Gastroesophageal sphincter (tissue), 4 donors: ENCODE measurements around the gene UBE4A. TPM values are rescaled to one million over a fixed set of nuclear protein-coding genes. Genes with fewer than 3 reads are reported as not detected.

Experiments
- ATAC-seq: fragments of 150-250 bp; one replicate; pipeline ENCODE4 v1.9.1; 2016; ENCODE audit warnings: mild to moderate bottlenecking, moderate library complexity
- H3K27ac ChIP-seq, 4 donors: fragments of 200-600 bp; sonication (generic) in 3 of 4; 1 replicate in 3 of 4; 2 replicates in 1 of 4; pipeline ENCODE4 v1.5.1; 2016 to 2019
- H3K27me3 ChIP-seq: fragments of 200-600 bp; sonication (generic); one replicate; pipeline ENCODE4 v1.5.1; 2019
- H3K36me3 ChIP-seq, 2 donors: fragments of 200-600 bp; sonication (generic); one replicate each; pipeline ENCODE4 v1.5.1; 2019; ENCODE audit warnings: control low read depth in 1 of 2
- H3K4me1 ChIP-seq, 3 donors: fragments of 200-600 bp; sonication (generic); 1 replicate in 2 of 3; 2 replicates in 1 of 3; pipeline ENCODE4 v1.5.1; 2016 to 2019; ENCODE audit warnings: control low read depth in 2 of 3
- H3K4me3 ChIP-seq, 2 donors: fragments of 200-600 bp; sonication (generic); one replicate each; pipeline ENCODE4 v1.5.1; 2019; ENCODE audit warnings: mild to moderate bottlenecking in 1 of 2, moderate library complexity in 1 of 2
- H3K9me3 ChIP-seq, 3 donors: fragments of 200-600 bp; sonication (generic); one replicate each; pipeline ENCODE4 v1.5.1; 2017 to 2019; ENCODE audit warnings: control low read depth in 2 of 3
- CTCF ChIP-seq, 4 experiments: fragments of 200-600 bp in 2 of 4; fragments of 450-650 bp in 2 of 4; sonication (generic) in 1 of 4; IDR thresholded peaks; one replicate each; pipeline ENCODE4 v1.5.1; 2017 to 2019; ENCODE audit warnings: antibody characterized with exemption in 4 of 4, mild to moderate bottlenecking in 2 of 4, moderate library complexity in 2 of 4
- EP300 ChIP-seq: sonication (generic); formaldehyde crosslinking; IDR thresholded peaks from one replicate; pipeline ENCODE4 v1.6.1; 2017; ENCODE audit warnings: antibody characterized with exemption, mild to moderate bottlenecking
- POLR2A ChIP-seq, 2 donors: fragments of 450-650 bp; IDR thresholded peaks; one replicate each; pipeline ENCODE4 v1.6.1; 2017; ENCODE audit warnings: antibody characterized with exemption in 2 of 2, mild to moderate bottlenecking in 2 of 2, moderate library complexity in 1 of 2
- POLR2AphosphoS5 ChIP-seq: sonication (generic); formaldehyde crosslinking; IDR thresholded peaks from one replicate; pipeline ENCODE4 v1.6.1; 2017; ENCODE audit warnings: antibody characterized with exemption
- WGBS, 2 donors: methylation state at CpG; one replicate each; pipeline ENCODE4 v1.1.5; 2018; ENCODE audit warnings: low coverage in 1 of 2; 5-methylcytosine and 5-hydroxymethylcytosine counted together
- total RNA-seq, 4 donors: library from RNA; depleted of rRNA; stranded (reverse); fragments of >200 nt; gene quantifications; one replicate each; pipeline ENCODE4 v1.1.0, GENCODE V29; 2016

Gene UBE4A
- total RNA-seq, 4 donors from 2014 or later = 37.3 to 44.6 (median 42.8) TPM

GRCh38 chr11:118341261-118341660 is 18.1 kb upstream of the UBE4A start:
- H3K9me3 ChIP-seq = no peaks in the 10 kb centered on the region
- no peak for ATAC-seq
- TF ChIP-seq CTCF (IDR thresholded peaks at IDR 0.05) (no peak), POLR2A (IDR thresholded peaks at IDR 0.05) (no peak), EP300 (no peak), POLR2AphosphoS5 (no peak)
- 70 to 91% methylated on average over 2 to 3 of the region's 3 CpGs for WGBS, 2 donors
- peaks cover 79% of the 10 kb centered on the region for H3K27me3 ChIP-seq
- no peak overlapping the region for H3K4me3 ChIP-seq
- no peaks in the 10 kb centered on the region for H3K4me1 ChIP-seq
- no peaks in the 10 kb centered on the region for H3K36me3 ChIP-seq
- H3K27ac ChIP-seq = no peak overlapping the region

- Histone ChIP-seq H3K27me3 (peaks cover 73% of the 10 kb centered on the region), H3K9me3 (no peaks in the 10 kb centered on the region), H3K27ac (no peak overlapping the region), H3K36me3 (no peaks in the 10 kb centered on the region), H3K4me3 (no peak overlapping the region), H3K4me1 (no peaks in the 10 kb centered on the region)
- 67 to 83% methylated on average over 2 to 4 of the region's 5 CpGs for WGBS, 2 donors
- ATAC-seq = no peak
- TF ChIP-seq CTCF (IDR thresholded peaks at IDR 0.05) (no peak), EP300 (no peak), POLR2AphosphoS5 (no peak), POLR2A (IDR thresholded peaks at IDR 0.05) (no peak)
Measured at GRCh38 chr11:118341815-118342489, 17.4 kb upstream of the UBE4A start.

GRCh38 chr11:118342503-118343161 is 16.8 kb upstream of the UBE4A start, which contains the start of gene CD3D:
Gene CD3D, minus strand, starts transcription at chr11:118342705. Its CDS starts 98 bp downstream, at chr11:118342607.
- 33 to 88% methylated on average over 1 to 9 of the region's 13 CpGs for WGBS, 2 donors
- H3K27ac ChIP-seq = no peak within 1 kb of the TSS
- no peaks in the 10 kb centered on the region for H3K9me3 ChIP-seq
- H3K4me3 ChIP-seq = no peak within 1 kb of the TSS
- H3K4me1 ChIP-seq = no peaks in the 10 kb centered on the region
- H3K27me3 ChIP-seq = peaks cover 68% of the 10 kb centered on the region
- no peak for TF ChIP-seq CTCF (IDR thresholded peaks at IDR 0.05)
- TF ChIP-seq EP300 = no peak
- TF ChIP-seq POLR2A (IDR thresholded peaks at IDR 0.05) = no peak
- TF ChIP-seq POLR2AphosphoS5 = no peak
- no peak for ATAC-seq
- H3K36me3 ChIP-seq = no peaks in the 10 kb centered on the region

GRCh38 chr11:118343248-118343647 is 16.2 kb upstream of the UBE4A start:
- H3K36me3 ChIP-seq = no peaks in the 10 kb centered on the region
- 56 to 79% methylated on average over 3 of the region's 9 CpGs for WGBS, 2 donors
- H3K27ac ChIP-seq = no peak overlapping the region
- no peak for ATAC-seq
- no peaks in the 10 kb centered on the region for H3K9me3 ChIP-seq
- peaks cover 66% of the 10 kb centered on the region for H3K27me3 ChIP-seq
- no peaks in the 10 kb centered on the region for H3K4me1 ChIP-seq
- no peak for TF ChIP-seq EP300
- no peak for TF ChIP-seq POLR2A (IDR thresholded peaks at IDR 0.05)
- TF ChIP-seq CTCF (IDR thresholded peaks at IDR 0.05) = no peak
- TF ChIP-seq POLR2AphosphoS5 = no peak
- H3K4me3 ChIP-seq = no peak overlapping the region
